ENCODE data around the gene IRAK3. TPM values are rescaled to one million over a fixed set of nuclear protein-coding genes. Genes with fewer than 3 reads are reported as not detected.
A peak's percentile ranks its signal among the peaks of the same experiment; 100 is the strongest.
"Not testable (repeated sequence)": the region's sequence is repeated elsewhere in the genome, so short reads cannot be mapped to it uniquely, and the experiment has no call there.

Gene IRAK3
- total RNA-seq, 1 experiment from 2014 or later, result 0.47 TPM

DNA sequence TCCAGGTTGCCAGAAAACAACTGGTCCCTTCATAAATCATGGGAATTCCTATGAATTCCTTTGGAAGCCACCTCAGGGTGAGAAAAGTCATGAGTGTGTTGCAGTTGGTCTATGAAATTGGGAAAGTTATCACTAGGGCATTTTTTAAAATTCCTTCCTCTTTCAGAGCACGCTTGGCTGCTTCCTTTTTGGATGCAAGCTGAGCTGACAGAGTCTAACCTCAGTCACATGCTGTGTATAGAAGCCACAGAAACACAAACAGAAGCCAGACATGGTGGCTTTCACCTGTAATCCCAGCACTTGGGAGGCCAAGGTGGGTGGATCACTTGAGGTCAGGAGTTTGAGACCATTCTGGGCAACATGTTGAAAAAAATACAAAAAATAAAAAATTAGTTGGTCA lies 91.5 kb downstream of the IRAK3 start:
- peak; percentile 37 for DNase-seq (ENCODE audit: low read depth)
- in situ Hi-C loops (cut with HindIII; ENCODE audit: low pct_unique_long_range_greater_than_20kb, low sequenced_read_pairs), result no loop called here

DNA sequence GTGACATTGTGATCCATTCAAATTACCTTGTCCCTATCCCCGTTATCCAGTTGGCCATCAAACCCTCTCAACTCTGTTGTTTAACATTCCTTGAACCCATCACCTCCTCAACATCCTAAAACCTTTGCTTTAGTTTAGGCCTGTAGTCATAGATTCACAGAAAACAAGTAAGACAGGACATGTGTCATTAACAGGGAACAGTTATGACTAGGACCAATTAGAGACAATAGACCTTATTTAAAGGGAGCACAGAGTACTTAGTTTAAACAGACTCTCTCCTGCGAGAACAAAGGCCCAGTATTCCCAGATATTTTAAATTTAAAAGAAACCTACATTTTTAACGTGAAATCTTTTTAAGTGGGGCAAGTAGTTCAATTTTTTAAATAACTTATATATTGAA lies 93.2 kb downstream of the IRAK3 start:
- in situ Hi-C loops (cut with HindIII; ENCODE audit: low pct_unique_long_range_greater_than_20kb, low sequenced_read_pairs), result no loop called here
- no peak for DNase-seq (ENCODE audit: low read depth)

DNA sequence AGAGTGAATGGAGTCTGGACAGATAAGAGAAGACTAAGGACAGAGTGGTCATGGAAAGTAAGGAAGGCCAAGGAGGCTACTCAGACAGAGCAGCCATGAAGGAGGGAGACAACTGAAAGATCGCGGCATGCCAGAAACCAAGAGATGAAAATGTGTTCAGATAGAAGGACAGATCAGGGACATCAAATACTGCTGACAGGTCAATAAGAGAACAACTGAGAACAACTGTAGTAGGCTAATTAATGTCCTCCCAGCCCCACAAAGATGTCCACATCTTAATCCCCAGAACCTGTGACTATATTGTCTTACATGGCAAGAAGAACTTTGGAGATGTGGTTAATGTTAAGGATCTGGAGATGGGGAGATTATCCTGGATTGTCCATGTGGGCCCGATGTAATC lies 98.3 kb downstream of the IRAK3 start:
- DNase-seq (ENCODE audit: low read depth), result no peak

DNA sequence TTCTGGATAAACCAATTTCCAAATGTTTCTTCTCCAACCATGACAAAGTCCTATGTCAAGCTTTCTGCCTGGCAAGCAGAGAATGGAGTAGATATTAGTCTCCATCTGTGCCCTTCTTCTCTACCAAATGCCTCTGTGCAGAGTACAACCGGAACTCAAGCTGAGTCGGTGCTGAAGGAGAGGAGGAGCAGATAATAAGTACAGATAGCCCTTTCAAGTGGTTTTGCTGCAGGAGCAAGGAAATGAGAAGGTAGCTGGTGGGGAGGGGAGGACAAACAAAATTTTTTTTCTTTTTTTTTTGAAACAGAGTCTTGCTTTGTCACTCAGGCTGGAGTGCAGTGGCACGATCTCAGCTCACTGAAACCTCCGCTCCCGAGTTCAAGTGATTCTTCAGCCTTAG lies 99.1 kb downstream of the IRAK3 start:
- in situ Hi-C loops (cut with HindIII; ENCODE audit: low pct_unique_long_range_greater_than_20kb, low sequenced_read_pairs), result no loop called here
- no peak for DNase-seq (ENCODE audit: low read depth)

More for the DNA sequence above, 98.3 kb downstream of the IRAK3 start:
- in situ Hi-C loops (cut with HindIII; ENCODE audit: low pct_unique_long_range_greater_than_20kb, low sequenced_read_pairs), result no loop called here

DNA sequence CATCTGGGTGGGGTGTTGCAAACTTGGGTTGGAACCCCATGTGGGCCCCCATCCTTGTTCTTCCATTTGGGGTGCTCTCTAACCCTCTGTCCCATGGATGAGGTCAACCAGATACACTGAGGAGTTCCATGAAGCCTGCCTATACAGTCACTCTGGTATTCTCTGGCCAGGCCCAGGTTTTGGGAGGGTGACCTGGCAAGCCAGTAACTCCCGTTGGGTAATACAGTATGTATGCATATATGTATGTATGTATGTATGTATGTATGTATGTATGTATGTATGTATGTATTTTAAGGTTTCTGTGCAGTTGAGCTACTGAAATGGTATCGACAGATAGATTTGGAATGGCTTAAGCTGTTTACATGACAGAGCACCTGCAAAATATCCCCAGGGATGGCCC lies 100.5 kb downstream of the IRAK3 start:
- DNase-seq (ENCODE audit: low read depth), result no peak
- in situ Hi-C loops (cut with HindIII; ENCODE audit: low pct_unique_long_range_greater_than_20kb, low sequenced_read_pairs), result no loop called here

DNA sequence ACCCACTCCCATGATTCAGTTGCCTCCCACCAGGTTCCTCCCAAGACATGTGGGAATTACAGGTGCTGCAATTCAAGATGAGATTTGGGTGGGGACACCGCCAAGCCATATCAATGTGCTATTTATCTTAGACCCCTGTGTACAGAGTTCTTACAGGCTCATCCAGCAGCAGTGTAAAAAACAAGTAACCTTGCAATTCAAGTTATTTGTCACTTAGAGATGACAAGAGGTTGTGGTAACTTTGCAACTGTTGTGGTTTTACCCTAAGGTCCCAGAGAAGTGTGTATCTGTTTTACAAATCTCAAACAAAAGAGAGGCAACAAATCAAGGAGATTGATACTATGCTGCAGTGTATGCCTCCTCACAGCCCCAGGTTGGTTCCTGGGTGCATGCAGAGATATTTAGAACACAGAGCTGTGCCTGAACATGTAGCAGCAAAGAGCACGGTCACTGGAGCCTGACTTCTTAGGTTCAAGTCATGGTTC lies 101.7 kb downstream of the IRAK3 start:
- no peak for DNase-seq (ENCODE audit: low read depth)
- in situ Hi-C loops (cut with HindIII; ENCODE audit: low pct_unique_long_range_greater_than_20kb, low sequenced_read_pairs), result no loop called here

DNA sequence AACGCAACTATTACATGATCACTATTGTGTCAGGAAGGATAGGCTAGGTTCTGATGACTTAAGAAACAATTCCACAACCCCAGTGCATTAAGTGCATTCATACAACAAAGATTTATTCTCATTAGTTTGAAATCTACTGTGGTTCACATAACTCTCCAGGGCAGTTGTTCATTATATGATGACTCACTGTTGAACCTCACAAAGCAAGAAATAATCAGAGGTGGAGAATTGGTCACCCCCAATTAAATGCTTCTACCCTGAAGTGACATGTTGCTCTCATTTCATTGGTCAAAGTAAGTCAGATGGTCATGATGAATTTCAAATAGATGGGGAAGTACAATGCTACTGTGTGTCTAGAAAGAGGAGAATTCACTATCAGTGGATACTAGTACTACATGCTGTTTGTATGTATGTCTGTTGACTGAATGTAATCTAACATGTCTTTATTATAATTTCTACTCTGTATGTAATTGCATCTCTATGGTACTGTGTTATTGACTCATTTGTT lies 107.2 kb downstream of the IRAK3 start:
- peak; percentile 43 for DNase-seq (ENCODE audit: low read depth)
- in situ Hi-C loops (cut with HindIII; ENCODE audit: low pct_unique_long_range_greater_than_20kb, low sequenced_read_pairs), result no loop called here

DNA sequence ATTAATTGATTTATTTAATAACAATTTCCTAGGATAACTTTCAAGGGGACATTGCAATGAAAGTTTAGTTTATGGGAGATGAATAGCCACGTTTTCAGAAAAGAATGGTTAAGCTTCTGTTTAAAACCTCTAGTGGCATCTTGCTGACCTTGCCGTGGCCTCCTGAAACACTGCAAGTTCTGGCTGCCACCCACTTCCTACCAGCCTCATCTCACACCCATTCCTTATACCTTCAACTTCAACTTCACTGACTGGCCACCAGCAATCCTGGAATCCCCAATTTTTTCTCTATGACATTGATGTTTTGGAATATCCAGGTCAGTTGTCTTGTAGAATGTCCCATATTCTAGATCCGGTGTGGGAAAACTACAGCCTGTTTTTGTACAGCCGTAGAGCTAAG lies 108.1 kb downstream of the IRAK3 start:
- in situ Hi-C loops (cut with HindIII; ENCODE audit: low pct_unique_long_range_greater_than_20kb, low sequenced_read_pairs), result no loop called here
- no peak for DNase-seq (ENCODE audit: low read depth)

DNA sequence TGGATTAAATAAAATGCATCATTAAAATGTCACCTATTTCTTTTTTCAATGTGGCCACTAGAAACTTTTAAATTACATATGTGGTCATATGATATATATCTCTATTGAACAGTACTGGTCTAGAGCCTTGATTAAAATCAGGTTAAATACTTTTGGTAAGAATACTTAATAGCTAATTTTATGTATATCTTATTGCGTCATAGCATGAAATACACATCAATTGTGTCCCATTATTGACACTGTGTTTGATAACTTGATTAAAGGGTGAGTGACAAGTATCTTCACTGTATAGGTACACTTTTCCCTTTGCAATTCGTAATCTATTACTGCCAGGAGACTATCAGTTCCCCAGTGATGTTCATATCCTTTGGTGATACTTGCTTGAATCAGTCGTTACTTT lies 108.9 kb downstream of the IRAK3 start:
- no peak for DNase-seq (ENCODE audit: low read depth)
- in situ Hi-C loops (cut with HindIII; ENCODE audit: low pct_unique_long_range_greater_than_20kb, low sequenced_read_pairs), result no loop called here

DNA sequence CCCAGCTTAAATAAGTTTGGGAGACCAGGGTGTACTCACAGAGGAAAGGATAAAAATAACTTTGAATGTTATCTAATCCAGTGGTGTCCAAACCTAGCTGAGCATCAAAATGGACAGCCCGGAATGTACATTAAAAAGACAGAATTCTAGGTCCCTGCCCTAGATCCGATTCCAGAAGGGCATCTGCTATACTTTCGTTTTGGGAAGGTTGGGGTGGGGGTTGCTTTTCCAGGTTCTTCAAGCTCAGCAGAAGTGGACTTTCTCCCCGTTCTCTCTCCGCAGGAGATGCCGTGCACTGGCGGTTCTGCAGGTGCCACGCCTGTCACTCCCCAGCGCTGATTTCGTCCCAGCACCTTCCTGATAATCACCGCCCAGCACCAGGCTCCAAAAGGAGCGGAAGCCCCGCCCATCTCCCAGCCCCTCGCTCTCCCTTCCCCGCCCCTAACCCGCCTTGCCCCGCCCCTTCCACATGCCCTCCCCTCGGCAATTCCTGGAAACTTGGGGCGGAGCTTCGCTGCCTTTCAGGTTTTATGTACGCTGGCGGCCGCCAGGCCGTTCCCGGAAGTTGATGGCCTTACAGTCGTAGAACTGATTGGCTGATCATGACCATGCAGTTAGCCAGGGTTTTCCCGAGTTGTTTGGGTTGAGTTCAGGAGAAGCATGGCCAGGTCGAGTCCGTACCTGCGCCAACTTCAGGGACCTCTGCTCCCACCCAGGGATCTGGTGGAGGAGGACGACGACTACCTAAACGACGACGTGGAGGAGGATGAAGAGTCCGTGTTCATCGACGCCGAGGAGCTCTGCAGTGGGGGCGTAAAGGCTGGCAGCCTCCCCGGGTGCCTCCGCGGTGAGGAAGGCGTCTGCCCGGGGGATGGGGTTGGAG lies 113.2 kb downstream of the IRAK3 start, which contains the start of gene HELB:
Gene HELB (plus strand): TSS at position 550 of the 883 bp plus-strand sequence. CDS start 111 bp downstream, at position 661.
- peak; percentile 97 for DNase-seq (ENCODE audit: low read depth)
- in situ Hi-C loops (cut with HindIII; ENCODE audit: low pct_unique_long_range_greater_than_20kb, low sequenced_read_pairs), result no loop called here

DNA sequence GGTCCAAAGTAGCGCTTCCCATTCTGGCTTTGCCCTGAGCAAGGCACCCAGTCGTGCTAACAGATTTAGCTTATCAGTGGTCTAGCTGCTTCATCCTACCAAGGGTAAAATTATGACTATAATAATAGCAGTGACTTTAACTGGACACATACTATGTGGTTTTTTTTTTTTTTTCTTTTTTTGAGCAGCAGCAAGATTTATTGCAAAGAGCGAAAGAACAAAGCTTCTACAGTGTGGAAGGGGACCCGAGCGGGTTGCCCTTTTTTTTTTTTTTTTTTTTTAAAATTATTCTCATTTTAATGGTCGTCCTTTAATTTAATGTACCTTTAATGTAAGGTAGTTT lies 113.8 kb downstream of the IRAK3 start:
- in situ Hi-C loops (cut with HindIII; ENCODE audit: low pct_unique_long_range_greater_than_20kb, low sequenced_read_pairs), result no loop called here

DNA sequence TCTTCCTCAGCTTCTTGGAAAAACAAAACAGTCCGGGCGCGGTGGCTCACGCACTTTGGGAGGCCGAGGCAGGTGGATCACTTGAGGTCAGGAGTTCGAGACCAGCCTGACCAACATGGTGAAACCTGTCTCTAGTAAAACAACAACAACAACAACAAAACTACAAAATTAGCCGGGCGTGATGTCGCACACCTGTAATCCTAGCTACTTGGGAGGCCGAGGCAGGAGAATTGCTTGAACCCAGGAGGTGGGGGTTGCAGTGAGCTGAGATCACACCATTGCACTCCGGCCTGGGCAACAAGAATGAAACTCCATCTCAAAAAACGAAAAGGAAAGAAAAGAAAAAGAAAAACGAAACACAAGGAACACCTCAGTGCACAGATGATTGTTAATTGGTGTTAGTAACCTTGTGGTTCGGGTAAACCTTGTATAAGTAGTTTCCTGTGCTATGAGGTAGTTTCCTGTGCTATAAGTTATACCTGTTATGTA lies 114.3 kb downstream of the IRAK3 start:
- DNase-seq (ENCODE audit: low read depth); in situ Hi-C loops (cut with HindIII; ENCODE audit: low pct_unique_long_range_greater_than_20kb, low sequenced_read_pairs): not testable (repeated sequence)

More for the DNA sequence above, 113.8 kb downstream of the IRAK3 start:
- DNase-seq (ENCODE audit: low read depth), result no peak

Other genes starting within 250 kb of the IRAK3 start
- gene LLPH, start 58.5 kb upstream of the IRAK3 start, total RNA-seq (2014; rRNA removed; shearing (Covaris generic); ENCODE audit: low replicate concordance), result 39.9 and 41.7 TPM in 2 replicates
- 45.5 and 46.1 TPM in 2 replicates for gene TMBIM4, start 19.2 kb upstream of the IRAK3 start, total RNA-seq (2014; rRNA removed; shearing (Covaris generic); ENCODE audit: low replicate concordance)
- 7.8 and 8.0 TPM in 2 replicates for gene HELB, start 113.3 kb downstream of the IRAK3 start, total RNA-seq (2014; rRNA removed; shearing (Covaris generic); ENCODE audit: low replicate concordance)